RWPE1 (cell line): ENCODE results near the gene ITPKB.
A peak's percentile ranks its signal among the peaks of the same experiment; 100 is the strongest.

ENCODE experiments used
- CTCF ChIA-PET: fragments of 350-600 bp; sonication (Branson Sonifier 250); formaldehyde crosslinking; extraction: SDS; loops from one replicate; lab custom pipeline; 2021; lab: Yijun Ruan, JAX
- POLR2A ChIA-PET: fragments of 400-600 bp; formaldehyde crosslinking; extraction: SDS; loops from one replicate; lab custom pipeline; 2020; ENCODE audit warnings: antibody characterized with exemption; ENCODE audit not compliant: low non-redundant PET; lab: Yijun Ruan, JAX
- DNase-seq: peaks from one replicate; pipeline ENCODE4 v3.0.0; 2012; ENCODE audit warnings: low spot score
- H3K27ac ChIP-seq: fragments of 450-650 bp; 2 replicates; pipeline ENCODE4 v1.5.1; 2017
- CTCF ChIP-seq: fragments of 450-650 bp; conservative IDR thresholded peaks from 2 replicates; pipeline ENCODE4 v1.5.1; 2017; ENCODE audit warnings: low read depth, mild to moderate bottlenecking

ITPKB gene

GRCh38 chr1:226646026-226646869 is 92.8 kb downstream of the ITPKB start:
- H3K27ac ChIP-seq: no peak overlapping the region
- ChIA-PET POLR2A (no interaction called here), CTCF (interaction anchor here (1.4 kb wide), 1 partner anchor 12 kb away, joined by 3 read pairs; no protein-coding TSS in a partner anchor)
- TF ChIP-seq CTCF: no peak
- peak; percentile 54 for DNase-seq

- no peak for DNase-seq
- CTCF ChIA-PET: no interaction called here
- POLR2A ChIA-PET: no interaction called here
- no peak overlapping the region for H3K27ac ChIP-seq
- TF ChIP-seq CTCF: no peak
Measured at GRCh38 chr1:226645279-226645976, 93.7 kb downstream of the ITPKB start.

- no peak for TF ChIP-seq CTCF
- ChIA-PET POLR2A (interaction anchor here (0.5 kb wide), 1 partner anchor 204 kb away, joined by 3 read pairs; no protein-coding TSS in a partner anchor), CTCF (interaction anchor here (1.0 kb wide), 2 partner anchors 36 to 183 kb away, joined by 4 to 5 read pairs; no protein-coding TSS in a partner anchor)
- DNase-seq: no peak
- no peak overlapping the region for H3K27ac ChIP-seq
Measured at GRCh38 chr1:226644541-226645176, 94.4 kb downstream of the ITPKB start.

- peak overlapping the region; percentile 43 for H3K27ac ChIP-seq
- DNase-seq: no peak
- POLR2A ChIA-PET: interaction anchor here (0.5 kb wide), 1 partner anchor 203 kb away, joined by 3 read pairs; no protein-coding TSS in a partner anchor
- TF ChIP-seq CTCF: no peak
- CTCF ChIA-PET: interaction anchor here (0.5 to 1.2 kb wide), 10 partner anchors 10 to 253 kb away, joined by 3 to 5 read pairs (median 4); no protein-coding TSS in a partner anchor
Measured at GRCh38 chr1:226643611-226644540, 95.2 kb downstream of the ITPKB start.

GRCh38 chr1:226643177-226643576 is 95.9 kb downstream of the ITPKB start:
- ChIA-PET POLR2A (no interaction called here), CTCF (interaction anchor here (0.5 to 3.4 kb wide), 9 partner anchors 9 to 227 kb away, joined by 3 to 17 read pairs (median 4); partner anchors contain the start of gene PSEN2)
- no peak for TF ChIP-seq CTCF
- peak overlapping the region; percentile 43 for H3K27ac ChIP-seq
- DNase-seq: peak; percentile 99
